OCI-LY3 (cell line): ENCODE data around the gene GJE1.

Experiments
- H2AFZ ChIP-seq: fragments of 200-600, 300-600 bp; shearing (Covaris generic); 2 replicates; pipeline ENCODE4 v1.6.0; 2014; ENCODE audit warnings: antibody characterized with exemption, low read depth, low read length
- H3K27ac ChIP-seq: fragments of 200-600, 300-600 bp; sonication (generic); 2 replicates; pipeline ENCODE4 v1.5.1; 2014; ENCODE audit warnings: mild to moderate bottlenecking, low read length, moderate library complexity, mixed read lengths
- H3K27me3 ChIP-seq: fragments of 200-600, 300-600 bp; sonication (generic); 2 replicates; pipeline ENCODE4 v1.6.1; 2014; ENCODE audit warnings: low read depth, low read length, mixed read lengths
- H3K36me3 ChIP-seq: fragments of 200-600, 300-600 bp; sonication (generic); replicated peaks from 2 replicates; pipeline ENCODE3; 2014; ENCODE audit warnings: low read depth, low read length, mixed read lengths
- H3K4me1 ChIP-seq: fragments of 300-600, 200-600 bp; sonication (generic); 2 replicates; pipeline ENCODE4 v1.6.1; 2014; ENCODE audit warnings: low read length, mixed read lengths
- H3K4me2 ChIP-seq: fragments of 200-600, 300-600 bp; sonication (generic); 2 replicates; pipeline ENCODE4 v1.6.1; 2014; ENCODE audit warnings: low read length, mixed read lengths
- H3K4me3 ChIP-seq: fragments of 300-600, 200-600 bp; sonication (generic); 2 replicates; pipeline ENCODE4 v1.5.1; 2014; ENCODE audit warnings: antibody characterized with exemption, mild to moderate bottlenecking, low read length, moderate library complexity
- H3K79me2 ChIP-seq: fragments of 300-600, 200-600 bp; shearing (Covaris generic); 2 replicates; pipeline ENCODE4 v1.6.1; 2014; ENCODE audit warnings: mild to moderate bottlenecking, low read length, mixed read lengths
- H3K9ac ChIP-seq: fragments of 300-600, 200-600 bp; shearing (Covaris generic); 2 replicates; pipeline ENCODE4 v1.6.0; 2014; ENCODE audit warnings: mild to moderate bottlenecking, low read length, moderate library complexity
- H3K9me3 ChIP-seq: fragments of 200-600, 300-600 bp; shearing (Covaris generic); 2 replicates; pipeline ENCODE4 v1.6.1; 2014; ENCODE audit warnings: low read length, mixed read lengths; ENCODE audit not compliant: insufficient read depth
- H4K20me1 ChIP-seq: fragments of 200-600, 300-600 bp; sonication (generic); 2 replicates; pipeline ENCODE4 v1.6.1; 2016; ENCODE audit warnings: low read length, mixed read lengths; ENCODE audit not compliant: insufficient read depth
- CTCF ChIP-seq: fragments of 200-600, 300-600 bp; sonication (generic); IDR thresholded peaks from 2 replicates; pipeline ENCODE4 v1.5.1; 2014; ENCODE audit warnings: antibody characterized with exemption, low read length, low read depth
- EZH2phosphoT487 ChIP-seq: fragments of 200-600 bp; shearing (Covaris generic); IDR thresholded peaks from 2 replicates; pipeline ENCODE4 v1.6.1; 2018; ENCODE audit warnings: antibody characterized with exemption, mixed run types, low read depth

Gene GJE1

GRCh38 chr6:142167071-142167470, 34.3 kb downstream of the GJE1 start:
- TF ChIP-seq CTCF (no peak), EZH2phosphoT487 (no peak)
- Histone ChIP-seq H3K27ac (no peak overlapping the region), H3K36me3 (peaks cover 2% of the 10 kb centered on the region), H3K27me3 (no peaks in the 10 kb centered on the region), H3K4me2 (no peak overlapping the region), H3K9me3 (no peaks in the 10 kb centered on the region), H3K9ac (no peak overlapping the region), H3K4me3 (no peak overlapping the region), H3K79me2 (peaks cover 29% of the 10 kb centered on the region), H3K4me1 (no peaks in the 10 kb centered on the region), H2AFZ (no peak overlapping the region), H4K20me1 (peaks cover 7% of the 10 kb centered on the region)

- H3K4me1 ChIP-seq: no peaks in the 10 kb centered on the region
- H3K9ac ChIP-seq: no peak overlapping the region
- H3K27me3 ChIP-seq: no peaks in the 10 kb centered on the region
- H3K36me3 ChIP-seq: peaks cover 2% of the 10 kb centered on the region
- H3K27ac ChIP-seq: no peak overlapping the region
- H3K4me3 ChIP-seq: no peak overlapping the region
- peaks cover 5% of the 10 kb centered on the region for H4K20me1 ChIP-seq
- no peak for TF ChIP-seq CTCF
- no peak for TF ChIP-seq EZH2phosphoT487
- H2AFZ ChIP-seq: no peak overlapping the region
- peaks cover 25% of the 10 kb centered on the region for H3K79me2 ChIP-seq
- no peaks in the 10 kb centered on the region for H3K9me3 ChIP-seq
- no peak overlapping the region for H3K4me2 ChIP-seq
Observed at GRCh38 chr6:142167486-142167885, 34.8 kb downstream of the GJE1 start.

- Histone ChIP-seq H3K79me2 (no peaks in the 10 kb centered on the region), H3K27me3 (no peaks in the 10 kb centered on the region), H3K9ac (no peak overlapping the region), H3K4me2 (no peak overlapping the region), H4K20me1 (no peaks in the 10 kb centered on the region), H3K4me1 (no peaks in the 10 kb centered on the region), H2AFZ (no peak overlapping the region), H3K4me3 (no peak overlapping the region), H3K27ac (no peak overlapping the region), H3K9me3 (no peaks in the 10 kb centered on the region), H3K36me3 (peaks cover 4% of the 10 kb centered on the region)
- no peak for TF ChIP-seq CTCF
- TF ChIP-seq EZH2phosphoT487: no peak
Observed at GRCh38 chr6:142171351-142171750, 38.6 kb downstream of the GJE1 start.

GRCh38 chr6:142172758-142173157, 40.0 kb downstream of the GJE1 start:
- Histone ChIP-seq H2AFZ (no peak overlapping the region), H4K20me1 (no peaks in the 10 kb centered on the region), H3K4me1 (no peaks in the 10 kb centered on the region), H3K9ac (no peak overlapping the region), H3K4me2 (no peak overlapping the region), H3K27me3 (no peaks in the 10 kb centered on the region), H3K27ac (no peak overlapping the region), H3K4me3 (no peak overlapping the region), H3K36me3 (peaks cover 10% of the 10 kb centered on the region), H3K79me2 (no peaks in the 10 kb centered on the region), H3K9me3 (no peaks in the 10 kb centered on the region)
- no peak for TF ChIP-seq EZH2phosphoT487
- TF ChIP-seq CTCF: no peak
